HG02840 (cell line): ENCODE results near the gene AHCYL2.

ENCODE experiments used
- ATAC-seq: cut with Tn5 transposase; IDR thresholded peaks from one replicate; pipeline ENCODE4 v1.9.1; 2021; ENCODE audit warnings: mild to moderate bottlenecking, moderate library complexity, moderate number of reproducible peaks; ENCODE audit not compliant: unreplicated experiment, low FRiP score

Gene AHCYL2

DNA sequence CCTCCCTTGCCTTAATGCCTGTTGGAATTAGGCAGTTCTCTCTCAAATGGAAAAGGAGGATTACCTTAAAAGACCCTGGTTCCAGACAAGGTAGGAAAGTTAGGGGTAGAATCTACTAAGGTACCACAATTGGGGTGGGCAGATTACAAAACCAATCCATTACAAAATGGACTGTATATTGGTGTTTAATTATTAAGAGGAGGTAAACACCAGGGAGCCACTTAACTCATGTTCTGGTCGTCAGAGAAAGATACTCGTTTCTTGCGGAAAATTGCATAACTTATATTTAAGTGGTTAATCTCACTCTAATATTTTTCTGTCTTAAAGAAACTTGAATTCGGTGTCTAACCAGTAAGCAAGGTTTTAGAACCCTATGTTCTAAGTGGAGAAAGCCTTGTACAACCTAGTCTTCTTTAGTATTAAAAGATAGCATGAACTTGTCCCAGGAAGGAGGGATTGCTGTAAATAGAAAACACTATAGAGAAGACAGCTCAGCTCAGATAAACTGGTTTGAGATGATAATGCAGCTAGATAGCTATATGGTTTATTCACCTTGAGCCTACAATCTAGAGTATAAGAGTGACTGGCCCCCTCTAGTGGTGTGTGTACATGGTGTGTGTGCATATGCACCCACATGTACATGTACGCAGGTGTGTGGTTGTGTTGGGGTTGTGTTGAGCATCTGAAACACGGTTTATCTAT lies 151.4 kb downstream of the AHCYL2 start:
- no peak for ATAC-seq

DNA sequence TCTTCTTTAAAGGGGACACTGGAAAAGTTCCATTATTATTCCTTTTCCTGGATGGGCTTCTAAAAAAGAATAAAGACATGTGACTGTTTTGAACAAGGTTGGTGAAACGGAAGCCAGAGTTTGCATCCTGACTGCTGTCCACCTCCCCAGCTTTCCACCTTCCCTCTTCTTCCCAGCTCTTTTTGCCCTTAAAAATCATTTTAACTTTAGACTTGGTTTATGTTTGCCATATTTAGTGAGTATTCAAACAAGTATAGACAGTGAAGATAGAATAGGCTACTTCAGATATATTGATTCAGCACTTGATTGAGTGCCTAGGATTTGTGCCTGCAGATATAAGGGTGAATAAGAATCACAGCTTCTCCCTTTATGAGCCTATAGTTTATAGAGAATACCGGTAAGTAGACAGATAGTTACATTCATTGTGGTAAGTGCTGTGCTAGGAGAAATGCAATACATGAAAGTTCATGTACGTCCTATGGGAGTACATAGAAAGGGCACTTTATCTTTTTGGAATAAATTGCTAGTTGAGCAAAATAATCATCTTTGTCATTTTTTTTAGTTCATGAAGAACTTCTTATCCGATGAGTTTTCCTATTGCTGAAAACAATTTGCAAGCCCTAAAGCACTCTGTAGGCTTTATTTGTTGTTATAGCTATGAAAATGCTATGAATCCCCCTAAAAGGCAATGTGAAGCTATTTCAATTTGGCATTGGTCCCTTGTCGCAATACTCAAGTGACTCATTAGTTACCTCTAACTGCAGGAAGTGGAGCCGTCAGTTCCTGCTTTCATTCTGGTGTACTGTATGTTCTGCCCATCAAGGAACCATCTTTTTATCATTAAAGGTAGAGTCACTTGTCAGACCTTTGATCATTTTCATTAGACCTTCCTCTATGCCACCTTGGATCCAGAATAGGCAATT lies 152.2 kb downstream of the AHCYL2 start:
- ATAC-seq: no peak

DNA sequence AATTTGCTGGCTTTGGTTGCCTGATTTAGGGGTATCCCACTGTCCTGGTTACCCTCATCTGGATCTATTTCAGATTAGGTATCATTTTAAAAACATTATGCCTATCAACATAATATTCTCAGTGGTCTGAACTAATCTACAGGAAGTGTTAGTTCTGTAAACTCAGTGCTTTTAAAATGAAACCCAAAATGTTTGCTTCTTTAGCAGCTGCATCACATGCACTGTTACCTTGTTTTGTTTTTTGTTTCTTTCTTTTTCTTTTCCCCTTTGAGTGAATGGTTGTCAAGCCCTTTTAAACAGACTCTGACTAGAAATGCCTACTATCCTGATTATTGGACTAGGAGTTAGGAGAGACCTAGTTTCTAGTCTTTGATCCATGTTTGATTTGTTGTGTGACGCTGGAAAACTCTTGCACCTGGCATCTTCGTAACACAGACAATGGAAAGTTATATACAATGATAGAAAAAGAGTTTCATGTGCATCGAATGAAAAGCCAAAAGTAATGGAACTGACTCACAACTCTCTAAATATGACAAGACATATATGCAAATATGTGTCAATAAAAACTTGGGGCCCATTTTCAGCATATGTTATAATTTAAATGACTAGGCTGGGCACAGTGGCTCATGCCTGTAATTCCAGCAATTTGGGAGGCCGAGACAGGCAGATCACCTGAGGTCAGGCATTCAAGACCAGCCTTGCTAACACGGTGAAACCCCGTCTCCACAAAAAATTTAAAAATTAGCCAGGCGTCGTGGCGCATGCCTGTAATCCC lies 157.1 kb downstream of the AHCYL2 start:
- no peak for ATAC-seq

DNA sequence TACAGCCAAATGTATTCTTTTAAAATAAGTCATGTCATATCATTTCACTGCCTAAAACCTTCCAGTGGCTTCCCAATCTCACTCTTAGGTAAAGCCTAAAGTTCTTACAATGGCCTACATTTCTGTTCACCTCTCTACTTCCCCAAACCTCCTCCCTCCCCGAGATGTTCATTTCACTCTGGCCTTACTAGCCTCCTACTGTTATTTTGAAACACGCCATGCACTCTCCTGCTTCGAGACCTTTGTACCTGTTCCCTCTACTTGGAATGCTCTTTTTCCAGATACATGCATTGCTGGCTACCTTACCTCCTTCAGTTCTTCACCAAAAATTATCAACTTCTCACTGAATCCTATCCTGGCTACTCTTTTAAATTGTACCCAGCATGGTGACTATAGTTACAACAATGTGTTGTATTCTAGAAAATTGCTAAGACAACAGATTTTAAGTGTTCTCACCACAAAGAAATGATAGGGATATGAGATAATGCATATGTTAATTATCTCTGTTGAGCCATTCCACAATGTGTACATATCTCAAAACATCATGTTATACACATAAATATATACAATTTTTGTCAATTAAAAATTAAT lies 158.8 kb downstream of the AHCYL2 start:
- ATAC-seq: no peak

DNA sequence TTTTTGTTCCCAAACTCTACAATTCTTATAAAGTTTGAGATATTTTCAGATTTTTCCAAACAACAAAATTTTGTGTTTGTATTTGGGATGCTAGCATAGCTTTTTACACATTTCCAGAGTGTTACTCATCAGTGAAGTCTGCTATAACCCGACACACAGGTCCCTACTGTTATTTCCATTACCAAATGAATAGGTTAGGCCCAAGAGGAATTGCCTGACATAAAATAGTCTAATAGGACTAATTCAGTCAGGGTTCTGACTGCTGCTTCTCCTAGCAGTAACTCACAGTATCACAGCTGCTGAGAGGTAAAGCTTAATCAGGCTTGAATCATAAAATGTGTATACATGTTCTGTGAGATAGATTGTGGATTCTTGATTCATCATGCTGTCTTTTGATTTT lies 160.3 kb downstream of the AHCYL2 start:
- no peak for ATAC-seq

DNA sequence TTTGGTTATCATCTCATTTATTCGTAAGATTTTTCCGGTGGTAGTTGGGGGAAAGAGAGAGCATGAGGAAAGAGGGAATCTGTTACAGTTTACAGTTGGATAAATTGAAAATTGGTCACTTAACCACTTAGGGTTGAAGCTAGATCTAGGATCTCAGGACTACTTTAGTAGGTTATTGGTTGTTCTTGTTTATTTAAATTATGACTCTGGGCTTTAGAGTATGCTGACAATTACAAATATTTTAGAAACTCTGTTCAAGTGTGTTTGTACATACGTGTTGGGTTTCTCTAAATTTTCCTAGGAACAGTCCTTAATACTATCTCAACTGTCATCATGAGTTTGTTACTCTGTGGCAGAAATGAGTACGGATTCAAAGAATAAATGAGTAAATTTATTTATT lies 160.8 kb downstream of the AHCYL2 start:
- ATAC-seq: no peak

DNA sequence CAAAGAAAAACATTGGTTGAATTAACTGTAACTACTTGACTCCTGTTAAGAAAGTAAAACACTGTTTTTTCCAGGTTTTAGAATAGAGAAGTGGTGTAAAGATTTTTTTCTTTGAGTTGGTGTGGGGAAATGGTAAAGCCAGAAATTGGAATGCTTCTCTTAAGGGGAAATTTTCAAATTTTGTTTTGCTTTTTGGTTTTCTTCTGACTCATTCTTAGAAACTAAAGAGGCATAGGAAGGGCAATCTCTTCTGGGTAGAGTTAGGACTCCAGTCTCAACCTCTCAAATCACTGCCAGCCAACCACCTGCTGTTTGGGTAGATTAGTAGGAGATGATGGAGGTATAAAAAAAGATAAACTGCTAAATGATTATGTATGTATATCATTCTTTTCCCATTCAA lies 161.7 kb downstream of the AHCYL2 start:
- no peak for ATAC-seq

DNA sequence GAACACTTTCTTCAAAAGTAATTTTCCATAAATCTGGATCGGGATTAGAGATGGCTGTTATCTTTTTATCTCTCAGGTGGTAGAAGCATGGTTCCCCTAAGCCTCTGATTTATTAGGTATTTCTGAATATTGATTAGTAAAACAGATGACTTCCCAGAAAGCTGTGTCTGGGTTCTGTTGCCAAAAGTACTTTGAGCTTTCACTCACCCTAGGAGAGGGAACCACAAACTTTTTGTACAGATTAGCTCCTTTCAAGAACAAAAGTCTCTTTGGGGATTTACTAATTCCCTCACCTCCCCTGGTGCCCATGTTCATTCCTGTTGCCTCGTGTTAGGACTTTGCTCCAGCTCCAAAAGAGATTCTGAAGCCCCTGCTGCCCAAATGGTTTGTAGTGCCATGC lies 162.7 kb downstream of the AHCYL2 start:
- no peak for ATAC-seq

DNA sequence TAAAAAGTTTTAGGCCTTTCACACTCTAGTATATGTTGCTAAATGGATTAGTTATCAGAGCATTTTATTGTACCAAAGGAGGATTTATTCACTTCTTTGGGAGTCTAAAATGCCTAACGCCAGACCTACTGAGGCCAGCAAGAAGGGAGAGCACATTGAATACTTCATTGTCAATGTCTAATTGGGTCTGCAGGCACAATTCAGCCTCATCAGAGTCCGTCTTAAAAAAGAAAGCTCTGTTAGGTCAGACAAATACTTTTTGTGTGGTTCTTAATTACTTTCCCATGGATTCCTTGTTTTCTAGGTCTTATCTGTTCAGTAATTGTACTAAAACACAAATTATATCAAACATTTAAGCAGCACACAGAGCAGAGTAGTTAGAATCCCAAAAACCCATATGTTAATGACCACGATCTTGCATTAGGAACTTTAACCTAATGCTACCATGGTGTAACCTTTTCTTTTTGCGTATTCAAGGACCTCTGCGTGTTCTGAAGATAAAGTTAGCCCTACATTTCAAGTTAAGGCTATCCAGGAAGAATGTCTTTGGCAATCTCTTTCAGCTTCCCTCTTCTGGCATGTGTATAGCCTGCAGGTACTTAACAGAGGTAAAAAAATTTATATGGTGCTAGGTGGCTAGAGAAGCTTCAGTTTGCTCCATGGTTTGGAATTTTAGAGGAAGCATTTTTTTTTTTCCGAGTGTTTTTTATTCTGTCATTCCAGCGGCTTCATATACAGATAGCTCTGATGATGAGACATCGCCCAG lies 163.7 kb downstream of the AHCYL2 start:
- ATAC-seq: no peak

DNA sequence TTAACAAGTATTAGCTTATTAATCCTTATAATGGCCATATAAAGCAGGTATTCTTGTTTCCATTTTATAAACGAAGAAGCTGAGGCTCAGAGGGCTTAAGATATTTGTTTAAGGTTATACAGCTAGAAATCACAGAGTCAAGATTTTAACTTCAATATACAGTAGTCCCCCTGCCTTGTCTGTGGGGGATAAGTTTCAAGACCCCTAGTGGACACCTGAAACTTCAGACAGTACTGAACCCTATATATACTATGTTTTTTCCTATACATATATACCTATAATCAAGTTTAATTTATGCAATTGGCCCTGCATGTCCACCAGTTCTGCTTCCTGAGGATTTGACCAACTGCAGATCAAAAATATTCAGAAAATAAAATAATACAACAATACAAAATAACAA lies 165.0 kb downstream of the AHCYL2 start:
- no peak for ATAC-seq

DNA sequence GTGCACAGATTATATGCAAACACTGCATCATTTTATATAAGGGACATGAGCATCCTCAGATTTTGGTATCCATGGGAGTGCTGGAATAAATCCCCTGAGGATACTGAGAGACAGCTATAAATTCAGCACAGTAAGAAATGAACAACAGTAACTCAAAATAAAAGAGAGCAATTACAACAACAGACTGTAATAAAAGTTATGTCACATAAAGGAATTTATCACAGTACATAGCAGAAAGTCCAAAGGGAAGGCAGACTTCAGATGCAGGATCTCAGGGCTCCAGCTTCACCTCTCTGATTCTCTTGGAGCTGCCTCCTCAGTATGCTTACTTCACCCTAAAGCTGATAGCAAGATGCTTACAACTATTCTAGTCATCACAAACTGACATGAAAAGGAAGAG lies 165.5 kb downstream of the AHCYL2 start:
- ATAC-seq: no peak

DNA sequence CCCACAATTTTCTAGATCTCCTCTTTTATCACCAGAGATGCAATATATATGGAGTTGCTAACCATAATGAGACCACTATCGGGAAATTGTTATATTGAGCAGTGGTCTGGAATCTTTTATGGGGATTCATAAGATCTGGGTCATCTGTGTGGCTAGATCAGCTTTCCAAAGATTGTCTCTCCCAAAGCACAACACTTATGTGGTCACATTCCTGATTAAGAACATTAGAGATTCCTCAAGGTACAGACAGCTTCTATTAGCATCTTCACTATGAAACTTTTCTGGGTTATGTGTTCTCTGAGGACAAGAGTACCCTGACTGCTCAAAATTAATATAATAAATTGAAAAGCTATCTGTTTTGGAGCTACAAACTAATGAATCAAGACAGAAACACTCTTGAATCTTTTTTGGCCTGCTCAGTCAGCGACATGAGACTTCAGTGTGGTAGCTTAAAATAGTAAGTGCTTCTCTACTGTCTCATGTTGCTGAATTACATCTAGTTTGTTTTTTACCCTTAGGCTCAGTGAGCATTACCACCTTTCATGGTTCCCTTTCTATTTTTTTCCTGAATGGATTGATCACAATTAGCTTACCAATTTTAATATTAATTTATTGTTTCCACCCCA lies 166.8 kb downstream of the AHCYL2 start:
- ATAC-seq: no peak

DNA sequence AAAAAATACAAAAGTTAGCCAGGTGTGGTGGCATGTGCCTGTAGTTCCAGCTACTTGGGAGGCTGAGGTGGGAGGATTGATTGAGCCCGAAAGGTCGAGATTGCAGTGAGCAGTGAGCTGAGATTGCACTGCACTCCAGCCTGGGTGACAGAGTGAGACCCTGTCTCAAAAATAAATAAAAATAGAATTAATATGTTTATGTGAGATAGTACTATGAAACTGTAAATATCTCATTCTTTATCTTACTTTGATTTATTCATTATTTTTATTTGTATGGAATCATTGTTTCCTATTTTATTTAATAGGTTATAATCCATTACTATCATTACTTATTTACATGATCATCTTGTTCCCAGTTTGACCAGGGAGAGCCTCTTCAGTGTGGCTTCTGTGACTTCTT lies 168.4 kb downstream of the AHCYL2 start:
- ATAC-seq: no peak

DNA sequence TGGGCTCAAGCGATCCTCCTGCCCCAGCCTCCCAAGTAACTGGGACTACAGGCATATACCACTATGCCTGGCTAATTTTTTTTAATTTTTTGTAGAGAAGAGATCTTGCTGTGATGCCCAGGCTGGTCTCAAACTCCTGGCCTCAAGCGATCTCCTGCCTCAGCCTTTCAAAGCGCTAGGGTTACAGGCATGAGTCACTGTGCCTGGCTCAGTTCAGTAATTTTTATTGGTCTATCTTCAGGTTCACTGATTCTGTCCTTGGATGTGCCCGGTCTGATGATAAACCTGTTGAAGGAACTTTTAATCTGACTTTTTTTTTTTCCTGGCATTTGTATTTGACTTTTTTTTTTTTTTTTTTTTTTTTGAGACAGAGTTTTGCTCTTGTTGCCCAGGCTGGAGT lies 169.3 kb downstream of the AHCYL2 start:
- ATAC-seq: no peak

DNA sequence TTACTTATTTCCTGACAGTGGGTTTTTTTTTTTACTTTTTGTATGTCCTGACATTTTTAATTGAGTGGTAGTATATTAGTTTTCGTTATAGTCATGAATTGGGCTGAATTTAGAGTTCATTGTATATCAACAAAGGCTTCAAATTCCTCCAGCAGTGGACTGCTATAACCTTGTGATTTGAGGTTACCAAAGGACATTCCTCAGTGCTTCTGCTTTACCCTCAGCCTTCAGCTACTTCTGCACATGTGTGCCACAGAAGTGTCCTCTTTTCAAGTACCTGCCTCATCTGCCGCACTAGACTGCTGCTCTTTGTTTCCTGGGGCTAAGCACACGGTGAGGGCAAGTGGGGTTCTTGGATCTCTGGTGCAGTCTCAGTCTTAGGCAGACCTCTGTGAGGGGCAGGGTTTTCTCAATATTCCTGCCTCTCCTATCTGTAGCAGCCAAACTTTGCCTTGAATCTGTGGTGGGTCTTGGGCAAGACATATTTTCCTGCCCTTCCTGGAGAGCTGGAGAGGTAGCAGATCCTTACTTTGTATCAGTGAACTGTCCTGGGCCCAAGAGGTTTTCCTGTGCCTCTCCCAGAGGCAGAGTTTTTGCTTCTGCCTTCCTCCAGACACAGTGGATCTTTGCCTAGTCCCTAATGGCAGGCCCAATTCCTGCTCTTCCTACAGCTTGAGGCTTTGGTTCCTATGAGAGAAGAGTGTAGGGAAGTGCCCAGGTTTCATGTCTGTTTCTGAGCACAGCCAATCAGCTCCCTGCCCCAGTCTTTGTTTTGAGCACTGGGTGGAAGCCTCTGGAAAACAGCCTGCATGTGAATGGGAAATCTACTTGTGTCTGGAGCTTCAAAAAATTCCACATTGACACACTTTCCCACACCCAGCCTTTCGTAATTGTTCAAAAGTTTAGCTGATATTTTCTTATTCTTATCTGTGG lies 170.4 kb downstream of the AHCYL2 start:
- no peak for ATAC-seq

DNA sequence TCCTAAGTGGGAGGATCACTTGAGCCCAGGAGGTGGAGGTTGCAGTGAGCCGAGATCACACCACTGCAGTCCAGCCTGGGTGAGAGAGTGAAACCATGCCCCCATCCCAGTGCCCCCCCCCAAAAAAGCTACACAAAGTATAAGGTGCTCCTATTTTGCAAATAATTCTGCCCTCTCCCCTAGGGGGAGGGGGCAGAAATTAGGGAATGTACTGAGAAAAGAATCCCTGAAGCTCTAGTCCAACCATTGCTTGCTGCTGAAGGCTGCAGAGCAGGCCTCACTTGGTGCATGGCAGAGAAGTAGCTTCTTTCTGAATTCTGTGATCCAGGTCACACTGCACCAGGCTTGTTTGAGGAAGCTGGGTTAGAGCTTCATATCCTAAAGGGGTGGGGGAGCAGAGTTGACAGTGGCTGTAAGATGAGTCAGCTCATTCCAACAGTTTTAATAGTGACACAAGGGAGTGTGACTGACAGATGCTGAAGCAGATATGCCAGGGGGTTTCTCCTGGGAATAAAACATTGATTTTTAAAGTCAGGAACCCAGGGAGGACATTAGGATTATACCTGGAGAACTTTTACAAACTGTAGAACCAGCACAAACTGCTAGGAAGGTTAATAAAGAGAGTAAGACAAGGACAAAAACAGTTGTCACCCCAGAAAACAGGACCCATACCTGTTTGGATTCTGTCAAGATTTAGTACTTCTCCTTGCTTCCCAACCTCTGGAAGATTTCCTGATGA lies 176.6 kb downstream of the AHCYL2 start:
- ATAC-seq: no peak

DNA sequence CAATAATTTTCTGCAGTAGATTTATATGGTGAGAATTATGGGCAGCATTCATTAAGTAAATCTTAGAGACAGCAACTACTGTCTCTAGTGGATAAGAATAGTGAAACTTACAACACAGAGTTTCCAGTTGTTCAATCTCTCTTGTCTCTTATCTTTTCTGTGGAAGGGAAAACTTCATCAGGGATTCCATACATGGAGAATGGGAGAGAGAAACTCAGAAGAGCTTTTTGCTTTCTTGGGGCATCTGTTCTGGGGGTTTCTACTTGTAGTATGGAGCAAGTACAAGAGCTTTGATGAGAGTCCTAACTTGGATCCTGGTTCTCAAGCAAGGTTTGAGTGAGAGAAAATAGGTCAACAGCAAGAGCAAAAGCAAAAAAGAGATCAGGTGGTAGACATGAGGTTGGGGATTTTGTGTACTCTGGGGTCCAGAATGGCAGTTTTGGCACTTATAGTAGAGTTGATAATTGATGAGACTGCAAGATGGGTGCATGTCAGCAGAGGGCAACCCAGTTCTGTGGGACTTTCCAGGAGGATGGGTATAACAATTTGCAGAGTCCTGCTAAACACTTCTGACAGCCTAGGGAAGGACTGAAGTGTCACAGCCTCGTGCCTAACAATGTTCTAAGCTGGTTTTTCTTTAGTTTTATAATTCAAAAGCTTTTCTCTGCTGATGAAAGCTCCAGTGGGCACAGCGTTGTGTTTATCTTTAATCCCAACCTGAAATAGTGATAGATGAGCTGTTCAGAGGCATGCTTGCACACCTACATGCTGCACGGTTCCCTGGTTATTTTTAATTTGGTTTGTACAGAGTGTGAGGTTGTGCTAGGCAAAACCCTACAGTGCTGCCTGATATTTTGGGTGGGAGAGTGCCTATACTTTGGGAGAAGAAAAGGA lies 177.4 kb downstream of the AHCYL2 start:
- ATAC-seq: no peak
